GM12801 (cell line): ENCODE data around the gene LRP11.

Source experiments
- CTCF ChIP-seq: IDR thresholded peaks from one replicate; pipeline ENCODE4 v1.5.1; 2011; ENCODE audit warnings: control low read depth; ENCODE audit not compliant: insufficient read length; ENCODE audit errors: extremely low read depth

Gene LRP11

GRCh38 chr6:149779644-149779963 is 84.6 kb downstream of the LRP11 start:
- TF ChIP-seq CTCF: no peak

GRCh38 chr6:149777624-149778023 is 86.5 kb downstream of the LRP11 start:
- TF ChIP-seq CTCF: no peak

- no peak for TF ChIP-seq CTCF
These were observed 92.2 kb downstream of the LRP11 start for GRCh38 chr6:149771925-149772324.

- no peak for TF ChIP-seq CTCF
These were observed 93.0 kb downstream of the LRP11 start for GRCh38 chr6:149771185-149771584.

- TF ChIP-seq CTCF: no peak
These were observed 94.5 kb downstream of the LRP11 start for GRCh38 chr6:149769676-149770075.
